Measurements from ENCODE around the gene DLG1. TPM values are rescaled to one million over a fixed set of nuclear protein-coding genes. Genes with fewer than 3 reads are reported as not detected.
A peak's percentile ranks its signal among the peaks of the same experiment; 100 is the strongest.

The DLG1 gene
- total and polyA plus RNA-seq, 9 of the 15 experiments (the other 6 are each of a cell fraction or from before 2014, with no cell fraction given) = 9.4 to 63.5 (median 43.6) TPM

- TF ChIP-seq CEBPG (CRISPR knock-in tag; IDR thresholded peaks at IDR 0.05) (peak; percentile 40; the same call in 1 of the 2 replicates), CEBPG (tag; conservative IDR thresholded peaks at IDR 0.05 in 1 of 2, IDR thresholded peaks at IDR 0.05 in 1 of 2) (no peak), RBBP5 (IDR thresholded peaks at IDR 0.05; ENCODE audit: borderline replicate concordance, insufficient read depth, low read length, poor library complexity, severe bottlenecking) (no peak), KDM5B (IDR thresholded peaks at IDR 0.05; ENCODE audit: insufficient replicate concordance, low read depth, low read length) (peak; percentile 25)
Measured at GRCh38 chr3:197030379-197031314, 267.8 kb downstream of the DLG1 start (continued).

GRCh38 chr3:197029511-197030167 lies 268.8 kb downstream of the DLG1 start, which contains the start of gene MELTF:
TSS of gene MELTF (minus strand) at chr3:197029817. CDS start at chr3:197029702, 115 bp downstream.
- Histone ChIP-seq H4K20me1 (replicated peaks; ENCODE audit: control insufficient read depth, insufficient read depth, low read length) (0 out of 2 replicates have a peak, but pooled peaks cover 2% of the 10 kb centered on the region), H3K4me2 (ENCODE audit: insufficient read depth, low read length) (peak within 1 kb of the TSS; percentile 78), H3K27me3 (ENCODE audit: control insufficient read depth in 2 of 2, insufficient read depth in 2 of 2, low read length in 2 of 2) (no peaks in the 10 kb centered on the region), H3K79me2 (ENCODE audit: control insufficient read depth, insufficient read depth, low read length) (peaks cover 4% of the 10 kb centered on the region; the same call in 2 of the 3 replicates), H3K27ac (ENCODE audit: extremely low read depth, low read depth, low read length) (peak within 1 kb of the TSS; percentile 85), H3K4me3 (peak within 1 kb of the TSS; percentile 84), H3K36me3 (ENCODE audit: control insufficient read depth, insufficient read depth, low read length) (peaks cover 5% of the 10 kb centered on the region; the same call in 1 of the 3 replicates), H3K9me1 (ENCODE audit: control insufficient read depth, insufficient read depth, low read length) (no peaks in the 10 kb centered on the region), H3K9ac (ENCODE audit: insufficient read depth in 1 of 2, low read depth in 2 of 2, low read length in 2 of 2) (peak within 1 kb of the TSS; percentile 86 to 95; a peak in 3 of 4 replicates), H2AFZ (ENCODE audit: low read depth, low read length) (peak within 1 kb of the TSS; percentile 94), H3K4me1 (replicated peaks in 1 of 2; ENCODE audit: control insufficient read depth in 2 of 2, insufficient read depth in 2 of 2, low read length in 2 of 2) (peaks cover 25 to 53% of the 10 kb centered on the region in 2 experiments), H3K9me3 (replicated peaks; ENCODE audit: control insufficient read depth, insufficient read depth, low read depth, low read length) (no peaks in the 10 kb centered on the region)
- POLR2A ChIA-PET = interaction anchor here (0.5 to 1.5 kb wide), 9 partner anchors 13 to 598 kb away, joined by 3 to 6 read pairs (median 3); no protein-coding TSS in a partner anchor
- FAIRE-seq = no peak
- BruUV-seq (replicated peaks) = no TSS peak
- DNase-seq (ENCODE audit: extremely low read depth in 1 of 4, low spot score in 3 of 4) = peak; percentile 88 to 97 (median 96)
- in situ Hi-C loops (cut with MboI) (no loop called here), intact Hi-C loops (cut with micrococcal nuclease) (loop anchor here (2.0 to 10.0 kb wide), 2 partner anchors 51 to 155 kb away; no protein-coding TSS in a partner anchor)
- ATAC-seq = peak; percentile 88
- CTCF ChIA-PET (ENCODE audit: low intra/inter-chr PET ratio) = no interaction called here
- 2% methylated on average over 24 of the region's 60 CpGs for WGBS (ENCODE audit: insufficient coverage, low coverage, missing lambda C conversion rate)
- TF ChIP-seq GATAD2A (IDR thresholded peaks at IDR 0.05) = 0 out of 2 replicates have a peak, but pooled peaks have one; percentile 3
- no peak for TF ChIP-seq PATZ1 (CRISPR knock-in tag; IDR thresholded peaks at IDR 0.05; ENCODE audit: borderline replicate concordance)
- 0 out of 4 replicates have a peak, but pooled peaks of 1 of the 2 experiments have one; percentile 81 for TF ChIP-seq KDM1A (IDR thresholded peaks at IDR 0.05)
- no peak for TF ChIP-seq E4F1 (CRISPR knock-in tag; IDR thresholded peaks at IDR 0.05; ENCODE audit: borderline replicate concordance)
- TF ChIP-seq CBX8 (IDR thresholded peaks at IDR 0.05; ENCODE audit: borderline replicate concordance, extremely low read depth, low read depth, low read length, poor library complexity, severe bottlenecking) = no peak
- peak; percentile 69 for TF ChIP-seq RBM25 (IDR thresholded peaks at IDR 0.05; ENCODE audit: low read depth, low read length, severe bottlenecking)
- no peak; the same call in 1 of the 2 replicates for TF ChIP-seq ZNF431 (CRISPR knock-in tag; IDR thresholded peaks at IDR 0.05)
- peak; percentile 65 for TF ChIP-seq POLR2A (conservative IDR thresholded peaks at IDR 0.05)
